Aorta (tissue), 5 donors: ENCODE data around the gene ATOSA. TPM values are rescaled to one million over a fixed set of nuclear protein-coding genes. Genes with fewer than 3 reads are reported as not detected.
A peak's percentile ranks its signal among the peaks of the same experiment; 100 is the strongest.

ENCODE experiments used
- ATAC-seq: fragments of 200-7000 bp; cut with Tn5 transposase; one replicate; pipeline ENCODE4 v1.9.1; 2022; ENCODE audit warnings: moderate library complexity; ENCODE audit not compliant: low FRiP score
- DNase-seq, 2 donors: peaks; one replicate each; pipeline ENCODE4 v3.0.0-alpha.2; 2020
- H3K27ac ChIP-seq, 2 donors: one replicate each; pipeline ENCODE4 v1.5.1; 2013; ENCODE audit warnings: low read length in 2 of 2, mild to moderate bottlenecking in 2 of 2, moderate library complexity in 2 of 2, control low read depth in 1 of 2, inconsistent platforms in 1 of 2, low read depth in 1 of 2
- H3K27me3 ChIP-seq, 2 donors: one replicate each; pipeline ENCODE4 v1.6.1; 2013; ENCODE audit warnings: control low read depth in 1 of 2, low read length in 1 of 2, mild to moderate bottlenecking in 1 of 2, moderate library complexity in 1 of 2; ENCODE audit not compliant: insufficient read depth in 2 of 2, control insufficient read depth in 1 of 2
- H3K36me3 ChIP-seq, 2 donors: one replicate each; pipeline ENCODE4 v1.6.1; 2013; ENCODE audit warnings: control low read depth in 1 of 2, low read length in 1 of 2, mild to moderate bottlenecking in 1 of 2; ENCODE audit not compliant: insufficient read depth in 2 of 2, control insufficient read depth in 1 of 2
- H3K4me1 ChIP-seq, 2 donors: one replicate each; pipeline ENCODE4 v1.6.1; 2013; ENCODE audit warnings: low read length in 2 of 2, control low read depth in 1 of 2, mild to moderate bottlenecking in 1 of 2, moderate library complexity in 1 of 2; ENCODE audit not compliant: insufficient read depth in 2 of 2, control insufficient read depth in 1 of 2
- H3K4me3 ChIP-seq, 2 donors: one replicate each; pipeline ENCODE4 v1.5.1; 2013; ENCODE audit warnings: low read length in 2 of 2, control low read depth in 1 of 2, mild to moderate bottlenecking in 1 of 2
- H3K9me3 ChIP-seq: one replicate; pipeline ENCODE4 v1.6.1; 2013; ENCODE audit warnings: mild to moderate bottlenecking, low read length; ENCODE audit not compliant: control insufficient read depth
- WGBS, 2 donors: extraction: QIAGEN DNeasy Blood & Tissue Kit; methylation state at CpG; one replicate each; pipeline ENCODE4 v1.1.7; 2013; 5-methylcytosine and 5-hydroxymethylcytosine counted together
- intact Hi-C, 2 donors: fragments of 100-400 bp; cut with DNase I; formaldehyde crosslinking; loops; one replicate each; pipeline versions ENCODE4 v1.14.2 to v1.15.0; 2022
- polyA plus RNA-seq, 2 donors: library from polyadenylated mRNA; stranded (reverse); fragments of 200-250 nt; gene quantifications; one replicate each; pipeline ENCODE4 v1.2.3, GENCODE V29; 2013
- total RNA-seq, 2 donors: library from RNA; stranded (reverse); fragmentation: NEBNext Ultra II Directional; extraction: Animal tissue kit (Norgen Biotek cat#: 25700); gene quantifications; one replicate each; pipeline ENCODE4 v1.2.1, GENCODE V29; 2021
- donor health status: healthy with polysubstance abuse.
- donor health status: Bipolar disorder and iron deficiency.
- donor health status: DM: no; HTN: no; CAD: no.
- donor health status: DM: no; HTN: no; CAD: no.
- donor health status: DM: yes; HTN: yes; CAD: no.

Gene ATOSA
- total and polyA plus RNA-seq, 4 donors: 19.3 to 48.0 (median 40.3) TPM

DNA sequence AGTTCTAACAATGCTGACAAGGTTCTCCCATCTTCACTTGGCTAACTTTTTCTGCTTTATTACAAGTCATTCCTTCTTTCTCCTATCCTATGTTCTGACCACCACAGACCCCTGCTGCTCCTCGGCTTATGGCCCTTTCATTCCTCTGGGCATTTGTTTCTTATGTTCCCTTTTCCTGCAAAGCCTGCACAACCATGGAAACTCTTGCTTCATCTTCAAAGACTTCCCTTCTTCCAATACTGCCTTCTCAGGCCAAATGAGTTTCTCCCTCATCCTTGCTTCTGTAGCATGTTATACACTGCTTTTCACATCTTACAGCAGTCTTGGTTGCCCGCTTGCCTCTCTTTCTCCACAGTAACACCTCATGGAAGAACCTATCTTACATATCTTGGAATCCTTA lies 17.9 kb upstream of the ATOSA start:
- H3K36me3 ChIP-seq: no peaks in the 10 kb centered on the region
- no peak overlapping the region for H3K27ac ChIP-seq
- H3K27me3 ChIP-seq: no peaks in the 10 kb centered on the region
- DNase-seq (no peak), ATAC-seq (no peak)
- no peak overlapping the region for H3K4me3 ChIP-seq
- H3K9me3 ChIP-seq: no peaks in the 10 kb centered on the region
- intact Hi-C loops: no loop called here
- no peaks in the 10 kb centered on the region for H3K4me1 ChIP-seq
- WGBS, 2 donors: 85 to 92% methylated on average over 2 of the region's 2 CpGs

DNA sequence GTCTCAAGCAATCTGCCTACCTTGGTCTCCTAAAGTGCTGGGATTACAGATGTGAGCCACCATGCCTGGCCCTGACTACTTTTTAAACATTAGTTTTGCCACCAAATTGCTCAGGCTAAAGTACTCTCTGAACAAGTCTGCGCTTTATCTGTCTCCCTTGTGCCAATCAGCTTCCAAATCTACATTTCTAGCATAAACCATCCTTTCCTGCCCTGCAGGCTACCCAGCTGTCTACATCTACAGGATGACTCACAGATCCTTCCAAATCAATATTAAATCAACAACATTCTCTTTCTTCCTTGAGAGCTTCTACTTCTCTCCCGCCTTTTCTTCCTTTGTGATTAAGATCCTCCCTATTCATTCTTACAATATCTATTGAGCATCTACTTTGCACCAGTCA lies 16.0 kb upstream of the ATOSA start:
- ATAC-seq (no peak), DNase-seq (no peak)
- H3K4me1 ChIP-seq: no peaks in the 10 kb centered on the region
- whole genome bisulfite sequencing, 2 donors: 87 to 94% methylated on average over 2 of the region's 2 CpGs
- no peak overlapping the region for H3K4me3 ChIP-seq
- no peak overlapping the region for H3K27ac ChIP-seq
- no peaks in the 10 kb centered on the region for H3K27me3 ChIP-seq
- intact Hi-C loops: no loop called here
- H3K36me3 ChIP-seq: no peaks in the 10 kb centered on the region
- H3K9me3 ChIP-seq: no peaks in the 10 kb centered on the region

DNA sequence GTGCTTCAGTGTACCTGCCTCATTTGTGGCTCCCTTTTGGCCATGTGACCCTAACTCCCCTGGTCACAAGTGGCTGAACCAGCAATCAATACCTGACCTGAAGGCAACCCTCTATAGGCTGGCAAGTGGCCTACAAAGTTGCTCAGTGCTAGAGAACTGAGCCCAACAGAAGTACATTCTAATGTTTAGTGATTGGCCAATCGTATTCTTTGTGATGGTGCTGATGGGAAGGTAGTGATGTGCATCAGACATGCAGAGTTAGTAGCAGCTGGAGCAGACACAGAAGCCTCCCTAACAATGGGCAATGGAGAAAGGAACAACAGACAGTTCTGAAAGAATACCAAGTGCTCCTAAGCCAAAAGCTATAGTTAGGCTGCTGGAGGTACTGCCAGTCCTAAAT lies 10.4 kb upstream of the ATOSA start:
- 88 to 89% methylated on average over 1 of the region's 1 CpG for WGBS, 2 donors
- Histone ChIP-seq H3K9me3 (peaks cover 3% of the 10 kb centered on the region), H3K27ac (no peak overlapping the region), H3K36me3 (no peaks in the 10 kb centered on the region), H3K27me3 (no peaks in the 10 kb centered on the region), H3K4me1 (no peaks in the 10 kb centered on the region), H3K4me3 (no peak overlapping the region)
- DNase-seq (no peak), ATAC-seq (no peak)
- intact Hi-C loops: no loop called here

DNA sequence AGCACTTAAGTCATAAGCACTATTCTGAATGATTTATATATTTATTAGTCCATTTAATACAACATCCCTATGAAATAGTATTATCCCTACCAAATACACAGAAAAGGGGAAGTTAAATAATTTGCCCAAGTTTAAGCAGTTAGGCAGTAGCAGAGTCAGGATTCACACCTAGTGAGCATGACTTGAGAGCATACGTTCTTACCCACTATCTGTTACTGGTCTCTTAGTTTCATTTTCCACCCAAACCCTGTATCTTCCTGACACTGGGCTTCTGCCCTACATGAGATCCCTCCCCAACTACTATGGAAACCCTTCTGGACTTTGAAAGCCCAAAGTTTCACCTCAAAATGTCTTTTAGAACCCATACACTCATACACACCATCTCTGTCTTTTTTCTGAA lies 4.4 kb upstream of the ATOSA start:
- Histone ChIP-seq H3K36me3 (no peaks in the 10 kb centered on the region), H3K27me3 (no peaks in the 10 kb centered on the region), H3K9me3 (no peaks in the 10 kb centered on the region), H3K4me1 (no peaks in the 10 kb centered on the region), H3K27ac (no peak overlapping the region), H3K4me3 (no peak overlapping the region)
- DNase-seq (no peak), ATAC-seq (no peak)
- intact Hi-C loops: no loop called here
- 56 to 59% methylated on average over 1 of the region's 1 CpG for WGBS, 2 donors

DNA sequence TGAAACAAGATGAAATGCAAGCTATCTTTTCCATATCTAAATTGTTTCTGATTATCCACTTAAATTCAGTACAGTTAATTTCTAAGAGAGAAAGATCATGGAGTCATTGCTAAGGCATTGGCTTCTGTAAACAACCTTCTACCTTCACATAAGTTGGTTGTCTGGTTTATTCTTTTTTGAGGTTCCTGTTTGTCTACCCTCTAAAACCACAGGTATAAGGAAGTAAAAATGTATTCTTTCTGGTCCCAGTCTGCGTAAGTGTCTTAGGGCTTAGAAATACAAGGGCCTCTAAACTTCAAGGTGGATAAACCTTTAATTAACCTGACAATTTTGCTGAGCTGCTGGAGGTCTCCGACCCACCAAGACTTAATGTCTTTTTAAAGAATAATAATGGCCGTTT lies 3.6 kb upstream of the ATOSA start:
- no peak overlapping the region for H3K4me3 ChIP-seq
- 77 to 78% methylated on average over 3 of the region's 3 CpGs for WGBS, 2 donors
- no peaks in the 10 kb centered on the region for H3K36me3 ChIP-seq
- no peak overlapping the region for H3K27ac ChIP-seq
- H3K4me1 ChIP-seq: no peaks in the 10 kb centered on the region
- H3K9me3 ChIP-seq: no peaks in the 10 kb centered on the region
- ATAC-seq (no peak), DNase-seq (no peak)
- H3K27me3 ChIP-seq: no peaks in the 10 kb centered on the region
- intact Hi-C loops: no loop called here

DNA sequence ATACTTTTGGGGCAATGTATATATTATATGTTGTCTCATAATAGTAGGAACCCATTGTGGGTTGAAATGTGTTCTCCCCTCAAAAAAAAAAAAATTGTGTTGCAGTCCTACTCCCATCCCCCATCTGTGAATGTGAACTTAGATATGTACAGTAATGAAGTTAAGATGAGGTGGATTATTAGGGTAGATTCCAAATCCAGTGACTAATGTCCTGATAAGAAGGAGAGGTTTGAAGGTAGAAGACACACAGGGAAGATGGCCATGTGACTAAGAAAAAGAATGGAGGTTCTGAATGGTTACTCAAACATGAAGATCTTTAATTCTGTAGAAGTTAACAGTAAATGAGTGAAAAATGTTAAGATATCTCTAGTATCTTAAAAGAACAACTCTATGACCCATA lies 3.0 kb upstream of the ATOSA start:
- intact Hi-C loops: no loop called here
- no peak for DNase-seq

DNA sequence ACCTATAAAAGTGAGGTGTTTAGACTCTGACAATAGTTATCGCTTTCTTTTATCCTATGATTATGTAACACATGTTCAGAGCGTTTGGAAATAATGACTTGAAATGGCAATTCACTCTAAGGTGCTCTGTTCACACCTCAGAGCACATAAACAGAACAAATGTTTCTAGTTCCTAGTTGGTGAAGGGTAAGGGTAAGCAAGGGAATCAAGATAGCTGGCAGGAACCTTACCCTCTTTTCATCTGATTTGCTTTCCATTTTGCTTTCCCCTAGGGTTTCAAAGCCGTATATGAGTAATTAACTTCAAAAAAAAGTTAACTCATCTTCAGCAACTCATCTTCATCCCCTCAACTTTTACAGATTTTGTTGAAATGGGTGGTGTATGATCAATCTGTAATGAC lies 2.3 kb upstream of the ATOSA start:
- 93 to 95% methylated on average over 3 of the region's 3 CpGs for WGBS, 2 donors
- DNase-seq: no peak
- intact Hi-C loops: no loop called here
- no peak overlapping the region for H3K27ac ChIP-seq
- H3K4me1 ChIP-seq: no peaks in the 10 kb centered on the region
- H3K9me3 ChIP-seq: no peaks in the 10 kb centered on the region
- H3K27me3 ChIP-seq: no peaks in the 10 kb centered on the region
- no peaks in the 10 kb centered on the region for H3K36me3 ChIP-seq
- H3K4me3 ChIP-seq: no peak overlapping the region
- ATAC-seq: no peak

More for the DNA sequence above, 3.0 kb upstream of the ATOSA start:
- no peaks in the 10 kb centered on the region for H3K9me3 ChIP-seq
- H3K4me1 ChIP-seq: no peaks in the 10 kb centered on the region
- H3K36me3 ChIP-seq: no peaks in the 10 kb centered on the region
- H3K27ac ChIP-seq: no peak overlapping the region
- no peak for ATAC-seq
- H3K27me3 ChIP-seq: no peaks in the 10 kb centered on the region
- no peak overlapping the region for H3K4me3 ChIP-seq

DNA sequence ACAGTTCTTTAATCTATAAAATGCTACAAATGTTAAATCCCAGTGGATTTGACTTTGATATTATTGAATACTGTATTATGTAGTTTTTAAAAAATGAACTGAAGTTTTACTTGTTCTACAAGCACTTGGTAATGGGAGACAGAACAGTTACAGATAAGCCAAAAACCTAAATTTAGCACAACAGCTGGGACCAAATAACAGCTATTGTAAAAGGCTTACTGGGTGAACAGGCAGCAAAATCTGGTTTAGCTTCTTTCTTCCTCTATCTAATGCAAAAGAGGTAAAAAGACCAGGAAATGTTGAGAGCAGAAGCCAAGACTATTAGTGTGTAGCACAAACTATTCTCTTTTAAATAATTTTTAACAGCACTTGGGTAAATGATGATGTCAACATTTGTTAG lies 1.6 kb upstream of the ATOSA start:
- DNase-seq (no peak), ATAC-seq (no peak)
- Histone ChIP-seq H3K27ac (no peak overlapping the region), H3K4me3 (no peak overlapping the region), H3K9me3 (no peaks in the 10 kb centered on the region), H3K4me1 (no peaks in the 10 kb centered on the region), H3K27me3 (no peaks in the 10 kb centered on the region), H3K36me3 (no peaks in the 10 kb centered on the region)
- intact Hi-C loops: no loop called here

DNA sequence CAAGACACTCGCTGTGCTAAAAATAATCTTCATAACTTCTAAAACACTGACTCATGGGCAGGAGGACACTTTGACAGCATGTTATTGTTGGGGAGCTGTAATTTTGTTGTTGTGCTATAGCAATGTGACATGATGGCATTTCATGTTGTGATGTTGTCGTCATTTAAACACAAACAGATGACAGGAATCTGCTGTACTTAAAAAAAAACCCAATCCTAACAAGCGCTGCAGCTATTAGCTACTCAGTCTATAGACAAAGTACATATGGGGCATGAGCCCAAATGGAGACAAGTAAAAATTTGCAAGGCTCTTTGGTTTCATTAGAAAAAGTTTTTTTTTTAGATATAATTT lies 828 bp upstream of the ATOSA start:
- WGBS, 2 donors: 12 to 16% methylated on average over 3 of the region's 3 CpGs
- DNase-seq (no peak), ATAC-seq (no peak)
- Histone ChIP-seq H3K4me3 (peak overlapping the region in 1 of 2 donors; percentile 27), H3K4me1 (no peaks in the 10 kb centered on the region), H3K9me3 (no peaks in the 10 kb centered on the region), H3K36me3 (no peaks in the 10 kb centered on the region), H3K27me3 (no peaks in the 10 kb centered on the region), H3K27ac (no peak overlapping the region)
- intact Hi-C loops: no loop called here
